GM19467 (cell line): Measurements from ENCODE around the gene RPS8.
"Not testable (repeated sequence)": the region's sequence is repeated elsewhere in the genome, so short reads cannot be mapped to it uniquely, and the experiment has no call there.

Experiments used
- ATAC-seq: cut with Tn5 transposase; IDR thresholded peaks from one replicate; pipeline ENCODE4 v1.9.1; 2021; ENCODE audit warnings: mild to moderate bottlenecking, moderate library complexity; ENCODE audit not compliant: unreplicated experiment

The RPS8 gene

DNA sequence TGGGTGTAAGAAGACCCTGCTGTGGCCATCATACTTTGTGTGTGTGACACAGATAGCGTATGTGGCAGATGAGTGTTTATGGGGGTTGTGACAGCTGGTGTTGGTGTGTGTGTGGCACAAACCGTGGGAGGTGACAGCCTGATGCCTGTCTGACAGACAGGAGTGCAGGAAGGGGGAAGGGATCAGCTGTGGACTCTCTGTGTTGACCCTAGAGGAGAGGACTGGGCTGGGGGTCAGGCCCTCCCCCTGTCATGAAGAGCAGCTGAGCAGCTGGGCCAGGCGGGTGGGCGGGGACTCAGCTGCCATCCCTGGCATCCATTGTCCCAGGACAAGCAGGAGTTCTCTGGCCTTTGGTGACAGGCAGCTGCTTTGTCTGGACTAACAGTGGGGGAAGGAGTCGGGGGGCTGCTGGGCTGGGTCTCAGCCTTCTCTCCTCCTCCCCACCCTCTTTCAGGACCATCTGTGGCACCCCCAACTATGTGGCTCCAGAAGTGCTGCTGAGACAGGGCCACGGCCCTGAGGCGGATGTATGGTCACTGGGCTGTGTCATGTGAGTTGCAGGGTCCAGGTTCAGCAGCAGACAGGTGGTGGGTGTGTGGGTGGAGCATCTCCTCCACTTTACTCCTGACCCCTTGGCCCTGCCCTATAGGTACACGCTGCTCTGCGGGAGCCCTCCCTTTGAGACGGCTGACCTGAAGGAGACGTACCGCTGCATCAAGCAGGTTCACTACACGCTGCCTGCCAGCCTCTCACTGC lies 27.1 kb downstream of the RPS8 start:
- ATAC-seq, result no peak

DNA sequence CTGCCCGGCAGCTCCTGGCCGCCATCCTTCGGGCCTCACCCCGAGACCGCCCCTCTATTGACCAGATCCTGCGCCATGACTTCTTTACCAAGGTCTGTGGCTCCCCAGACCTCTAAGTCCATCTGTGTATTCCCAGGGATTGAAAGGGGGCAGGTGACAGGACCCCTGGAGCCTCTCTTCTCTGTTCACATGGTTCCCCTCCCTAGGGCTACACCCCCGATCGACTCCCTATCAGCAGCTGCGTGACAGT lies 27.6 kb downstream of the RPS8 start:
- no peak for ATAC-seq

DNA sequence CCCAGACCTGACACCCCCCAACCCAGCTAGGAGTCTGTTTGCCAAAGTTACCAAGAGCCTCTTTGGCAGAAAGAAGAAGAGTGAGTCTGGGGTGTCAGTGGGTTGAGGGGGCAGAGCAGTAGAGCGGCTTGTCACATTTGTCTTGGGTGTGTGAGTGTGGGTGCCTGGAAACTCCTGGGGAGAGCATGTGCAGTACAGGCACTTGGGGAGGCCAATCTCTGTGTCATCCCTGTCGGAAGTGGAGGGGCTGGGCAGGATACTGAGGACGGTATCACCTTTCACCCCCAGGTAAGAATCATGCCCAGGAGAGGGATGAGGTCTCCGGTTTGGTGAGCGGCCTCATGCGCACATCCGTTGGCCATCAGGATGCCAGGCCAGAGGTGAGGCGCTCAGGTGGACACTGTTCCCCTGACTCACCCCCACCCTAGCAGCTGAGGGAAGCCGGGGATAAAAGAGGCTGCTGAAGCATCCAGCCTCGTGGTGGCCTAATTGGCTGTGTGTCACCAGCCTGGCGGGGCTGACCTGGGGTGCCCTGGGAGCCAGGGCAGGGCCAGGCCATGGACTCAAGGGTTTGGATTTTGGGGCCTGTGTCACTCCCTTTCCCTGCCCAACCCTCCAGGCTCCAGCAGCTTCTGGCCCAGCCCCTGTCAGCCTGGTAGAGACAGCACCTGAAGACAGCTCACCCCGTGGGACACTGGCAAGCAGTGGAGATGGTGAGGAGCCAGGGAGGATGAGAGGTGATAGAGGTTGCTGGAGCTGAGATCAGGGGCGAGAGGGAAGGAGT lies 28.2 kb downstream of the RPS8 start:
- ATAC-seq, result no peak

DNA sequence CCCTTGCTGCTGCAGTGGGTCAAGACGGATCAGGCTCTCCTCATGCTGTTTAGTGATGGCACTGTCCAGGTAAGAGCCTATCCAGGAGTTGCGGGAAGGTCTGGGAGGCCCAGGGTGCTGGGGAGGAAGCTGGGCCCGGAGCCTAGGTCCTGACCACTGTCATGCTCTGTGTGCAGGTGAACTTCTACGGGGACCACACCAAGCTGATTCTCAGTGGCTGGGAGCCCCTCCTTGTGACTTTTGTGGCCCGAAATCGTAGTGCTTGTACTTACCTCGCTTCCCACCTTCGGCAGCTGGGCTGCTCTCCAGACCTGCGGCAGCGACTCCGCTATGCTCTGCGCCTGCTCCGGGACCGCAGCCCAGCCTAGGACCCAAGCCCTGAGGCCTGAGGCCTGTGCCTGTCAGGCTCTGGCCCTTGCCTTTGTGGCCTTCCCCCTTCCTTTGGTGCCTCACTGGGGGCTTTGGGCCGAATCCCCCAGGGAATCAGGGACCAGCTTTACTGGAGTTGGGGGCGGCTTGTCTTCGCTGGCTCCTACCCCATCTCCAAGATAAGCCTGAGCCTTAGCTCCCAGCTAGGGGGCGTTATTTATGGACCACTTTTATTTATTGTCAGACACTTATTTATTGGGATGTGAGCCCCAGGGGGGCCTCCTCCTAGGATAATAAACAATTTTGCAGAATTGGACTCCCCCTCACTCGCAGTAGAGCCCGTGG lies 30.1 kb downstream of the RPS8 start:
- ATAC-seq, result no peak

DNA sequence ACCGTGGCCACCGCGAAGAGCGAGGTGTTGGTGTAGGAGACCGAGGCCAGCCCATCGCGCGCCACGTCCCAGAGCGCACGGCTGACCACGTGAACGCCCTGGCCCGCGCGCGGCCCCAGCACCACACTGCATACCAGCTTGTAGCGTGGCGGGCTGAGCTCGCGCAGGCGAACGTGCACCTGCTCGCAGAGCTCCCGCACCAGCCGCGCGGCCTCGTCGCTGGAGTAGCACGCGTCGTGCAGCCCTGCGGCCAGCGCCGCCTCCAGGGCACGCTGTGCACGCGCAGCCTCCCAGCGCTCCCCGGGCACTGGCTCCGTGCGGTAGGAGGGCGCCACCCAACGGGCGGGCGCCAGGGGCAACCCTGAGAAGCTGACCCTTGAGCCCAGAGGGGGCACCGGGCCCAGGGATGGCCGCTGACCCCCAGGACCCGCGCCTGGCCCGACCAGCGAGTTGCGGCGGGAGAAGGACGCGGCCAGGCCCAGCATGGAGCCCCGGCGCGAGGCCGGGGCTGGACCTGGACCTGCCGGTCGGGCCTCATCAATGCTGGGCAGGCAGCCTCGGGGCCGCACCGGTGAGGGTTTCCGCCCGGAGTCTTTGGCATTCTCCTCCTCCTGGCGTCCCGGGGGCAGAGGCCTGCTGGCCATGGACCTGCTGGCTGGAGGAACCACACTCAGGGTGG lies 30.8 kb downstream of the RPS8 start:
- ATAC-seq, result no peak

DNA sequence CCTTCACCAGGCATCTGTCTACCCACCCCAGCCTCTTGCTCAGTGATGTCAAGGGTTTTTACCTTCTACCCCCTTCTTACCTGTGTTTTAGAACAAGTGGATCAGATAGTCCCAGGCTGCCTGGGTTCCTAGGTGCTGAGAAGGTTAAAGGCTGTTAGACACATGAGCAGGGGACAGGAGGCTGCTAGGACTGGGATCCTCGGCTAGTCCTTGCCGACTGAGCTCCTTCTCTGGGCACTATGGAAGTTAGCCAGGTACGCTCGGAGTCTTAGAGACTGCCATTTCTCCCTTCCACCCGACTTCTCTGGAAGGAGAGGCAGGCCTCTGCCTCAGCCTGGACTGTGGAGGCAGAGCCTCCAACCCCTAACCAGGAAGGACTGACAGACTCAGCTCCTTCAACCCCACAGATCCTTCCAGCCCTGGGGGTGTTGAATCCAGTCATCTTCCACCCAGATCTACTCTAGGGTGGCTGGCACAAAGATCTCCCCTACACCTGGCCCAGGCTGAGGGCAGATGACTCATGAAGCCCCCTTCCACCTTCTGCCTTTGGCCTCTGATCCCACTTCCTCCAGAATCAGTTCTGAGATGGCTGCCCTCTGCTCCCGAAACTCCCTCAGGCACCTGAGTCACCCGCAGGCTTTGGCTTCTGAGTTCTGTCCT lies 31.5 kb downstream of the RPS8 start, which contains the start of gene DYNLT4:
Gene DYNLT4 (minus strand): TSS at position 648 of the 660 bp plus-strand sequence. CDS start 683 bp downstream, outside the sequence.
- ATAC-seq, result no peak

DNA sequence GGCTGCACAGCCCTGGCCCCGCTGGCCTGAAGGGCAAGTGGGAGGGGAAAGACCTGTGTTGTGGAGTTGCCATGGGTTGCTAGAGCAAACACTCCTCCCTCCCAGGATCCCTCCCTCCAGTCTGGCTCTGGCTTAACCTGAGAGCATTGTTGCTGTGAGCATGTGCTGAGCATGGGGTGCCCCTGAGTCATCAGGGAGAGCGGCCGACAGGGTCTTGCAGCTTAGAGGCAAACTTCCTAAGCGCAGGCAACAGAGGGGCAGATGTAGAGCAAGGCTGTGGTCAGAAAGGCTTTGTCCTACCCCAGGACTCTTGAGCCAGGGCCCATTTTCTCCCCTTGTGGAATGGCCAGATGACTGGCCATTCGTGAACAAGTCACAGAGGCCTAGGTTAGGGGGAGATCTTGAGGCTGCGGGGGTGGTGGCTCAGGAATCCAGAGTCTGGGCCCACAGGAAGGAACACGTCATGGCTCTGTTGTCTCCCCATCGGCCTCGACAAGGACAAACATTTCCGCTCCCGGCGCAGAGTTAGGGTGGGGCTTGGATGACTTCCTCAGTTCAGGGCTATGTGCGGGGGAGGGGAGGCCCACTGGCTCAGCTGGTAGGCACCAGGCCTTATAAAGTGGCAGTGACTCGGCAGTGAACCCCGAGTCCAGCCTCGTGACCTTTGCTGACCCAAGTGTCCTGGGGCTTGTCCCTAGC lies 32.2 kb downstream of the RPS8 start:
- no peak for ATAC-seq

DNA sequence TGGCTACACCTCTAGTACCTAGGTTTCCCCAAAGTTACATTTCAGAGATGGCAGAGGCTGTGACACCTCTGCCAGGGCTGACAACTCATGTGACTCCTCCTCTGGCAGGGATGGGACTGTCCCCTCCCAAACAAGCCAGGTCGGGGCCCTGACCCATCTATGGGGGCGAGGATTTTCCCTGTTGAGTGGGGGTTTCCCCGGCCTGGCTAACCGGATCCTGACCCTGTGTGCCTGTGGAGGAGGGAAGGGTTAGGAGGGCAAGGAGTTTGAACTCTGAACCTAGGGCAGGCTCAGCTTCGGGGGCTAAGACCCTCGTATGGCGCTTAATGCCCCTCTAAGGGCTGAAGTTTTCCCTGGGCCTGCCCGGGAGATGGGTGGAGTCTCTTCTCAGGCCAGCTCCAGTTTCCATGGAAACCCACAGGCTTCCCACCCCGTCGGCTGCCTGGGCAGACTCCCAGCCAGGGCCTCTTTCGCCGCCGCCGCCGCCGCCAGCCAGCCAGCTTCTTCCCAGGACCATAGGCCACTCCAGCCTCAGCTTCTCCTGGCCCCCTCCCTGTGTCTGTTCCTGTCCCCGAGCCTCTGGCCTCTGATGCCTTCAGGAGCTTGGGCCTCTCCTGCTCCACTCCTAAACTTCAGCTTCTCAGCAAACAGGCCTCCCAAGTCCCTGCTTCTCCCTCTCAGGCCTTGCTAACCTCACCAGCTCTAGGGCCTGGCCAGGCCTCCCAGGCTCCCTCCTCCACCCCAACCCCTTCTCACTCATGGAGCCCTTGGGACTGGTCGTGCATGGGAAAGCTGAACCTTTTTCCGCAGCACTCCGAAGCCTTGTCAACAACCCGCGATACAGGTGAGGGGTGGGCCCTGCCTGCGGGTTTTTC lies 33.0 kb downstream of the RPS8 start, which contains the start of gene BTBD19:
Gene BTBD19 (plus strand): TSS at position 461 of the 875 bp plus-strand sequence. CDS start 298 bp downstream, at position 759.
- ATAC-seq, result no peak

DNA sequence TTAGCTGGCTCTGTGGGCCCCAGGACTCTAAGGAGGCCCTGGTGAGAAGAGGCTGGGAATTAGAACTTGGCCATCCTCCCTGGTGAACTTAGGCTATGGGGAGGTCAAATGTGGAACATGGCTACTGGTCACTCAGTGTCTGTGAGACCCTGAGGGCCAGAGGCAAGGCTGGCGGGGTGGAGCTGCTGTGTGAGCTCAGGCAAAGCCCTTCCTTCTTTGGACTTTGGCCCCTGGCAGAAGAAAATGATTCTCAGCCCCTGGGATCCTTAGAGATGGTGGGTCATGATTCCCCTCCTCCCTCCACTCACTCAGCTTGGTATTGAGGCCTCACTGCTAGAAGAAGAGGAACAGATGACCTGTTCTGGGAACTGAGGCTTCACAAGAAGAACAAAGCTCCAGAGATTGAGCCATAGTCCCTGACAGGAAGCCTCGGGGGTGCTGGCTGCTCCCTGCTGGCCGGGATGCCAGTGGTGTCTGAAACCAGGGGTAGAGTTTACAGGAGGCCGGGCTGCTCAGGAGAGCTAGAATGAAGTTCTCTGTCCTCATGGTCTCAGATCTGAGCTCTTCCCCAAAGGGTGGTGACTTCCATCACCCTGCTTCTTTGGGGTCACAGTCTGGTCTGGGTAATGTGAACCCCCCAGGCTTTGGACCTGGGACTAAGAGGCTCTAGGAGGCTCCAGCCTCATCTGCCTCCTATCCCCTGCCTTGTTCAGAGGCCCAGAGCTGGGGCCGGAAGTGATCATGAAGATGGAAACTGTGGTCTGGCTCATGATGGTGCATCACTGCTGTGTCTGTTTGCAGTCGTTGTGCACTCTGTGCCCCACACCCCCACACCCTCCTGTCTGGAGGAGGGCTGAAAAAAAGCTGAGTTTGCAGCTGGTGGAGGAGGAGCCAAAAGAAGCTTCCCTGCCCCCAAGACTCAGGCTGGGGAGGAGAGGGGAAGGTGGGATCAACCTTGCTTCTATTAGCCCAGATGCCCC lies 33.9 kb downstream of the RPS8 start:
- ATAC-seq, result peak; percentile 34

DNA sequence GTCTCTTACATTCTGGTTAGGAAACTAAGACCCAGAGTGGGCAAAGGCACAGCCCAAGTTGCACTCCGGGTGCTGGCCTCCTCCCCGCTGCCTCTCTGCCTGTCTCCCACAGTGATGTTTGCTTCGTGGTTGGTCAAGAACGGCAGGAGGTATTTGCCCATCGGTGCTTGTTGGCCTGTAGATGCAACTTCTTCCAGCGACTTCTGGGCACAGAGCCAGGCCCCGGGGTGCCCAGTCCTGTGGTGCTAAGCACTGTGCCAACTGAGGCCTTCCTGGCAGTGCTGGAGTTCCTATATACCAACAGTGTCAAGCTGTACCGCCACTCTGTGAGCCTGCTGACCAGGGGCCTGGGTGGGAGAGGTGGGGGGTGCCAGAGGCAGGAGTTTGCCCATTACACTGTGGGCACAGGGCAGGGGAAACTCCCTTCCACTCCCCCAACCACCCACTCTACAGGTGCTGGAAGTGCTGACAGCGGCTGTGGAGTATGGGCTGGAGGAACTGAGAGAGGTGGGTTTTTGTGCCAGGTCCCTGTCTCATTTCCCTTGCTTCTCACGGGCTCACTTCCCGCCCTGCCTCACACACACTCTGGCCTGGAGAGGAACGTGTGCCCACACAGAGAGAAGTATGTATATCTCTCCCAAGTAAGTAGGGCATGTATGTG lies 34.9 kb downstream of the RPS8 start:
- ATAC-seq, result no peak

DNA sequence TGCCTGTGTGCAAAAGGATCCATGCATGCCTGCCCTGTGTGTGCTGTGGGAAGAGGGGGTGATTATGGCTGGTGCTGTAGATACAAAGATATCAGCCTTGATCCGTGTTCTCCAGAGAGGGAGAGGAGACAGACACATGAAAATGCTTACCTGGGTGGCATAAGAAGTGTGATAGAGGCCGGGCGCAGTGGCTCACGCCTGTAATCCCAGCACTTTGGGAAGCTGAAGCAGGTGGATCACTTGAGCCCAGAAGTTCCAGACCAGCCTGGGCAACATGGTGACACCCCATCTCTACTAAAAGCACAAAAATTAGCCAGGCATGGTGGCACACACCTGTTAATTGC lies 35.4 kb downstream of the RPS8 start:
- ATAC-seq, result not testable (repeated sequence)

DNA sequence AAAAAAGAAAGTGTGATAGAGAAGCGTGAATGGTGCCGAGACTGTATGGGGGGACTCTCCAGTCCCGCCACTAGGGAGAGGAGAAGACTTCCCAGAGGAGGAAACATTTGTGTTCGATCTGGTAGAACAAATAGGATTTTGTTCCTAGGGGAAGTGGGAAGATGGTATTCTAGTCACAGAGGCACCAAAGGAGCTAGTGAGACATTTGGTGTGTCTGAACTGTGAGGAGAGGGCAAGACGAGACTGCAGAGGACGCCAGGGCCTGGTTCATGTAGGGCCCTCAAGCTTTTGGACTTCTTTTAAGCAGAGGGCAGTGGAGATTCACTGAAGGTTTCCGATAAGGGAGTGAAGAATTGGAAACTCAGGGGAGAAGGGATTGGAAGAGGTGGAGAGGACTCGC lies 35.9 kb downstream of the RPS8 start:
- no peak for ATAC-seq

DNA sequence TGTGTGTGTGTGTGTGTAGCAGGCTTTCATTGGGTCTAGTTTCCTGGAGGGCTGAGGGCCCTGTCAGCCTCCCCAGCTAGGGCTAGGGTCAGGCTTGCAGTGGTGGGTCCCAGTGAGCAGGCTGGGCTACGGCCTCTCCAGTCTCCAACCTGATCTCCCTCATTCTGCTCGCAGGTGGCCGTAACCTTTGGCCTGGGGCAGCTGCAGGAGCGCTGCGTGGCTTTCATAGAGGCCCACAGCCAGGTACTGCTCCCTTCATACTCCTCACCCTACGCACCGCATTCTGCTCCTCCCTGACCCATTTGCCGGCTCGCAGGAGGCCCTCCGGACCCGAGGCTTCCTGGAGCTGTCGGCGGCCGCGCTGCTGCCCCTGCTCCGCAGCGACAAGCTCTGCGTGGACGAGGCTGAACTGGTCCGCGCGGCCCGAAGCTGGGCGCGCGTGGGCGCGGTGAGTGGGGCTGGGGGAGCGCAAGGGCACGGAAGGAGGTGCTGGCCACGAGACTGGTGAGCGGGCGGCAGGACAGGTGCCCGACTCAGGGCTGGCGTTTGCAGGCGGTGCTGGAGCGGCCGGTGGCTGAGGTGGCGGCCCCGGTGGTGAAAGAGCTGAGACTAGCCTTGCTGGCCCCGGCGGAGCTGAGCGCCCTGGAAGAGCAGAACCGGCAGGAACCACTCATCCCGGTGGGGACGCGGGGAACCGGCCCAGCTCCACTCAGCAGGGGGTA lies 37.6 kb downstream of the RPS8 start:
- ATAC-seq, result no peak

DNA sequence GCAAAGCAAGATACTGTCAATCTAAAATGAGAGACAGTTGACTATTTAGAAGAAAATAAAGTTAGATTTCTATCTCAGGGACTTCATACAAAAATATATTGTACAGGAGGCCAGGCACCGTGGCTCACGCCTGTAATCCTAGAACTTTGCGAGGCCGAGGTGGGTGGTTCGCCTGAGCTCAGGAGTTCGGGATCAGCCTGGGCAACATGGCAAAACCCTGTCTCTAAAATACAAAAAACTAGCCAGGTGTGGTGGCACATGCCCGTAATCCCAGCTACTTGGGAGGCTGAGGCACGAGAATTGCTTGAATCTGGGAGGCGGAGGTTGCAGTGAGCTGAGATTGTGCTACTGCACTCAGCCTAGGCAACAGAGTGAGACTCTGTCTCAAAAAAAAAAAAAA lies 40.6 kb downstream of the RPS8 start:
- ATAC-seq, result not testable (repeated sequence)

DNA sequence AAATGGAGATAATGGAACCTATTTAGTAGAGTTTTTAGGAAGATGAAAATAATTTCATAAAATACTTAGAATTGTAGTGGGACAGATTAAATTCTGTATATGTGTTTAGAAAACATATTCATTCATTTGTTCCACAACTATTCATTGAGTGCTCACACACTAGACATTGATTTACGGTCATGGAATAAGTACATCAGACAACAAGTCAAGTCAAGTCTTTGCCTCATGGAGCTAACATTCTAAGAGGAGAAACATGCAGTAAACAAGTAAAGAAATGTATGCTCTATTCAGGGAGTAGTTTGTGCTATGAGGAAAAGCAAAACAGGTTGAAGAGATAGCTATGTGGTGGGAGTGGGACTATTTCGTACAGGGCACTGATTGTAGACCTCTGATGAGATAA lies 42.0 kb downstream of the RPS8 start:
- no peak for ATAC-seq

DNA sequence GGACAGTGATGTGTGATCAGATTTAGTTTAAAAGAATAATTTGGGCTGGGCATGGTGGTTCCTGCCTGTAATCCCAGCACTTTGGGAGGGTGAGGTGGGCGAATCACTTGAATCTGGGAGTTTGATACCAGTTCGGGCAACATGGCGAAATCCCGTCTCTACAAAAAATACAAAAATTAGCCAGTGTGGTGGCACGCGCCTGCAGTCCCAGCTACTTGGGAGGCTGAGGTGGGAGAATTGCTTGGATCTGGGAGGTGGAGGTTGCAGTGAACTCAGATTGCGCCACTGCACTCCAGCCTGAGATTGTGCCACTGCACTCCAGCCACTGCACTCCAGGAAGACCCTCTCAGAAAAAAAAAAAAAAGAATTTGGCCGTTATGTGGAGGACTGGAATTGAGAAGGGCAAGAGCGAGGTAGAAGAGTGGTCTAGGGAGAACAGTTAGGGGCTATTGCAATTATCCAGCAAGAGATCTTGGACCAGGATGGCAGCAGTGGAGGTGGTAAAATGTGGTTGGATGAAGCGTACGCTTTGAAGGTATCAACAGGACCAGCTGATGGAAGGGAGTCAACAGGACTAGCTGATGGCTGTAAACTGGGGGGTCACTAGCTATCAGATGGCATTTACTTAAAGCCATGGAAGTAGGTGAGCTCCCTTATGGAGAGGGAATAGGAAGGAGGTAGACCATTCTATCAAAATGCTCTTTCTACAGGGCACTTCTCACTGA lies 42.6 kb downstream of the RPS8 start:
- ATAC-seq, result no peak
